Uterus (tissue), 4 donors: ENCODE results near the gene S100A16. TPM values are rescaled to one million over a fixed set of nuclear protein-coding genes. Genes with fewer than 3 reads are reported as not detected.
"Not testable (repeated sequence)": the region's sequence is repeated elsewhere in the genome, so short reads cannot be mapped to it uniquely, and the experiment has no call there.

Experiments
- DNase-seq, 2 donors: peaks; one replicate each; pipeline ENCODE4 v3.0.0-alpha.2; 2019 to 2020
- H3K27ac ChIP-seq, 2 donors: fragments of 200-600 bp; sonication (generic); 1 replicate in 1 of 2; 2 replicates in 1 of 2; pipeline ENCODE4 v1.5.1; 2016 to 2018
- H3K27me3 ChIP-seq, 2 donors: fragments of 200-600 bp; sonication (generic); one replicate each; pipeline ENCODE4 v1.5.1; 2018 to 2019; ENCODE audit warnings: control low read depth in 1 of 2
- H3K36me3 ChIP-seq, 2 donors: fragments of 200-600 bp; sonication (generic); one replicate each; pipeline ENCODE4 v1.5.1; 2019; ENCODE audit warnings: control low read depth in 1 of 2
- H3K4me1 ChIP-seq, 2 donors: fragments of 200-600 bp; sonication (generic); one replicate each; pipeline ENCODE4 v1.5.1; 2018 to 2019; ENCODE audit warnings: control low read depth in 1 of 2
- H3K4me3 ChIP-seq, 2 donors: fragments of 200-600 bp; sonication (generic); 1 replicate in 1 of 2; 2 replicates in 1 of 2; pipeline ENCODE4 v1.5.1; 2018 to 2019; ENCODE audit warnings: mild to moderate bottlenecking in 1 of 2
- H3K9me3 ChIP-seq, 2 donors: fragments of 200-600 bp; sonication (generic); one replicate each; pipeline ENCODE4 v1.5.1; 2019; ENCODE audit warnings: control low read depth in 1 of 2
- CTCF ChIP-seq, 4 experiments: fragments of 200-600 bp in 2 of 4; fragments of 450-650 bp in 2 of 4; sonication (generic) in 2 of 4; IDR thresholded peaks; one replicate each; pipeline ENCODE4 v1.5.1; 2016 to 2019; ENCODE audit warnings: antibody characterized with exemption in 4 of 4, mild to moderate bottlenecking in 2 of 4, moderate library complexity in 1 of 4
- POLR2A ChIP-seq, 2 donors: fragments of 450-650 bp; IDR thresholded peaks; one replicate each; pipeline ENCODE4 v1.6.1; 2016; ENCODE audit warnings: antibody characterized with exemption in 2 of 2, mild to moderate bottlenecking in 1 of 2, moderate library complexity in 1 of 2
- intact Hi-C: fragments of 100-400 bp; cut with DNase I; formaldehyde crosslinking; loops from one replicate; pipeline ENCODE4 v1.15.1; 2023; ENCODE audit warnings: low total_unique reads
- total RNA-seq, 4 donors: library from RNA; depleted of rRNA in 3 of 4; stranded (reverse); fragments of >200 nt in 3 of 4; gene quantifications; one replicate each; pipeline versions ENCODE4 v1.1.0 to v1.2.4, GENCODE V29; 2014 to 2023
- donor health status: DM: yes; HTN: yes; CAD: no.

S100A16 gene
- total RNA-seq, 4 donors from 2014 or later, result 57.4 to 122 (median 72.1) TPM

- H3K27me3 ChIP-seq, result no peaks in the 10 kb centered on the region
- H3K9me3 ChIP-seq, result no peaks in the 10 kb centered on the region
- no peaks in the 10 kb centered on the region for H3K4me1 ChIP-seq
- no peak for TF ChIP-seq POLR2A (IDR thresholded peaks at IDR 0.05)
- TF ChIP-seq CTCF (IDR thresholded peaks at IDR 0.05), result no peak
- H3K4me3 ChIP-seq, result no peak overlapping the region
- intact Hi-C loops, result no loop called here
- H3K27ac ChIP-seq, result no peak overlapping the region
- no peak for DNase-seq
- H3K36me3 ChIP-seq, result no peaks in the 10 kb centered on the region
Observed at GRCh38 chr1:153587314-153587713, 25.6 kb downstream of the S100A16 start.

GRCh38 chr1:153586347-153586746 is 26.6 kb downstream of the S100A16 start:
- Histone ChIP-seq H3K9me3 (no peaks in the 10 kb centered on the region), H3K4me1 (no peaks in the 10 kb centered on the region), H3K27ac (no peak overlapping the region), H3K4me3 (no peak overlapping the region), H3K36me3 (no peaks in the 10 kb centered on the region), H3K27me3 (no peaks in the 10 kb centered on the region)
- DNase-seq, result no peak
- no peak for TF ChIP-seq CTCF (IDR thresholded peaks at IDR 0.05)
- TF ChIP-seq POLR2A (IDR thresholded peaks at IDR 0.05), result no peak
- intact Hi-C loops, result no loop called here

- no peak for DNase-seq
- no peak overlapping the region for H3K4me3 ChIP-seq
- no peaks in the 10 kb centered on the region for H3K4me1 ChIP-seq
- H3K36me3 ChIP-seq, result no peaks in the 10 kb centered on the region
- H3K27ac ChIP-seq, result no peak overlapping the region
- intact Hi-C loops, result no loop called here
- no peaks in the 10 kb centered on the region for H3K27me3 ChIP-seq
- no peaks in the 10 kb centered on the region for H3K9me3 ChIP-seq
- TF ChIP-seq POLR2A (IDR thresholded peaks at IDR 0.05), result no peak
- TF ChIP-seq CTCF (IDR thresholded peaks at IDR 0.05), result no peak
Observed at GRCh38 chr1:153585006-153585405, 27.9 kb downstream of the S100A16 start.

- Histone ChIP-seq H3K27ac (no peak overlapping the region), H3K36me3 (no peaks in the 10 kb centered on the region), H3K4me3 (no peak overlapping the region), H3K9me3 (no peaks in the 10 kb centered on the region), H3K27me3 (no peaks in the 10 kb centered on the region), H3K4me1 (no peaks in the 10 kb centered on the region)
- TF ChIP-seq POLR2A (IDR thresholded peaks at IDR 0.05), result no peak
- TF ChIP-seq CTCF (IDR thresholded peaks at IDR 0.05), result no peak
- intact Hi-C loops, result no loop called here
- no peak for DNase-seq
Observed at GRCh38 chr1:153583976-153584375, 29.0 kb downstream of the S100A16 start.

GRCh38 chr1:153583514-153583913 is 29.4 kb downstream of the S100A16 start:
- H3K4me3 ChIP-seq, intact Hi-C loops, DNase-seq, H3K27ac ChIP-seq, H3K9me3 ChIP-seq, H3K36me3 ChIP-seq, H3K4me1 ChIP-seq, H3K27me3 ChIP-seq: not testable (repeated sequence)

- H3K27me3 ChIP-seq, intact Hi-C loops, H3K9me3 ChIP-seq, H3K36me3 ChIP-seq, DNase-seq, H3K27ac ChIP-seq, H3K4me1 ChIP-seq, H3K4me3 ChIP-seq: not testable (repeated sequence)
Observed at GRCh38 chr1:153582836-153583235, 30.1 kb downstream of the S100A16 start.
